GM21423 (cell line): ENCODE measurements around the gene TMEM176B.

Experiments
- ATAC-seq: cut with Tn5 transposase; IDR thresholded peaks from one replicate; pipeline ENCODE4 v1.9.1; 2021; ENCODE audit warnings: mild to moderate bottlenecking, moderate library complexity; ENCODE audit not compliant: unreplicated experiment

TMEM176B gene

GRCh38 chr7:150799741-150800580 lies at the start of gene TMEM176B:
Gene TMEM176B, minus strand, starts transcription at chr7:150800364. Its CDS starts 3,795 bp downstream, at chr7:150796569.
- no peak for ATAC-seq

- no peak for ATAC-seq
Observed at GRCh38 chr7:150849204-150849775, 49.1 kb upstream of the TMEM176B start.

- no peak for ATAC-seq
Observed at GRCh38 chr7:150848561-150849115, 48.5 kb upstream of the TMEM176B start.

- no peak for ATAC-seq
Observed at GRCh38 chr7:150848111-150848510, 47.9 kb upstream of the TMEM176B start.

- ATAC-seq: no peak
Observed at GRCh38 chr7:150847536-150847935, 47.4 kb upstream of the TMEM176B start.

GRCh38 chr7:150846291-150847115 lies 46.3 kb upstream of the TMEM176B start:
- no peak for ATAC-seq

GRCh38 chr7:150845421-150845861 lies 45.3 kb upstream of the TMEM176B start:
- ATAC-seq: no peak

GRCh38 chr7:150842716-150843115 lies 42.6 kb upstream of the TMEM176B start:
- no peak for ATAC-seq

GRCh38 chr7:150842018-150842417 lies 41.9 kb upstream of the TMEM176B start:
- no peak for ATAC-seq

GRCh38 chr7:150838965-150839650 lies 38.9 kb upstream of the TMEM176B start:
- no peak for ATAC-seq

GRCh38 chr7:150835702-150836280 lies 35.6 kb upstream of the TMEM176B start:
- ATAC-seq: no peak

GRCh38 chr7:150835019-150835418 lies 34.9 kb upstream of the TMEM176B start:
- ATAC-seq: no peak

GRCh38 chr7:150831851-150832250 lies 31.7 kb upstream of the TMEM176B start:
- no peak for ATAC-seq

- no peak for ATAC-seq
Observed at GRCh38 chr7:150830937-150831336, 30.8 kb upstream of the TMEM176B start.

- ATAC-seq: no peak
Observed at GRCh38 chr7:150829426-150829825, 29.3 kb upstream of the TMEM176B start.

GRCh38 chr7:150828384-150828783 lies 28.2 kb upstream of the TMEM176B start:
- no peak for ATAC-seq

- no peak for ATAC-seq
Observed at GRCh38 chr7:150826061-150826849, 26.1 kb upstream of the TMEM176B start.

- ATAC-seq: no peak
Observed at GRCh38 chr7:150824379-150825177, 24.4 kb upstream of the TMEM176B start.
